GM12801 (cell line): ENCODE measurements around the gene FLACC1.

Source experiments
- CTCF ChIP-seq: IDR thresholded peaks from one replicate; pipeline ENCODE4 v1.5.1; 2011; ENCODE audit warnings: control low read depth; ENCODE audit not compliant: insufficient read length; ENCODE audit errors: extremely low read depth

The FLACC1 gene

GRCh38 chr2:201244829-201245228 is 112.3 kb downstream of the FLACC1 start:
- no peak for TF ChIP-seq CTCF

- no peak for TF ChIP-seq CTCF
Observed at GRCh38 chr2:201242571-201243277, 114.4 kb downstream of the FLACC1 start.
